ENCODE measurements around the gene EP400.

The EP400 gene

DNA sequence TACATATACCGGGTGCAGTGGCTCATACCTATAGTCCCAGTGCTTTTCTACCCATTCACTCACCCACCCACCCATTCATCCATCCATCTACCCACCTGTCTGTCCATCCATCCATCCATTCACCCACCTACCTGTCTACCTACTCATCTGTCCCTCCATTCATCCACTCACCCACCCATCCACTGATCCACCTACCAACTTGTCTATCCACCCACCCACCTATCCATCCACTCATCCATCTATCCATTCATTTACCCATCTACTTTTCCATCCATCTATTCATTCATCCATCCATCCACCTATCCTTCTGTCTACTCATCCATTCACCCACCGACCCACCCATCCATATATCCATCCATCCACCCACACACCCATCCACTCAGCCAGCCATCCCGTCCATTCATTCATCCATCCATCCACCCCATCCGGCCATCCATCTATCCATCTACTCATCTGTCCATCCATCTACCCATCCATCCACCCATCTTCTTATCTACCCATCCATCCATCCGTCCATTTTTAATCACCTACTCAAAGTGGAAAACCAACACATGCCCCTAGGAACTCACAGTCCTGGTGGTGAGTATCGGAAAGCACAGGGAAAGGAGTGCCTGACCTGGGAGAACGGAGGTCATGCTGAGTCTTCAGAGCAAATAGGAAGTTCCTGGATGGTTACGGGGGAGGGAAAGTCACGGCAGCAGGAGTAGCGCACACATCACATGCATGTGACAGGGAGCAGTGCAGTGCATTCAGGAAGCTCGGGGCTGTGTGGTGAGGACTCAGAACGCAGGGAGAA lies 174.4 kb downstream of the EP400 start:
- no peak overlapping the region for H3K27ac ChIP-seq
- TF ChIP-seq, protein P1, sequence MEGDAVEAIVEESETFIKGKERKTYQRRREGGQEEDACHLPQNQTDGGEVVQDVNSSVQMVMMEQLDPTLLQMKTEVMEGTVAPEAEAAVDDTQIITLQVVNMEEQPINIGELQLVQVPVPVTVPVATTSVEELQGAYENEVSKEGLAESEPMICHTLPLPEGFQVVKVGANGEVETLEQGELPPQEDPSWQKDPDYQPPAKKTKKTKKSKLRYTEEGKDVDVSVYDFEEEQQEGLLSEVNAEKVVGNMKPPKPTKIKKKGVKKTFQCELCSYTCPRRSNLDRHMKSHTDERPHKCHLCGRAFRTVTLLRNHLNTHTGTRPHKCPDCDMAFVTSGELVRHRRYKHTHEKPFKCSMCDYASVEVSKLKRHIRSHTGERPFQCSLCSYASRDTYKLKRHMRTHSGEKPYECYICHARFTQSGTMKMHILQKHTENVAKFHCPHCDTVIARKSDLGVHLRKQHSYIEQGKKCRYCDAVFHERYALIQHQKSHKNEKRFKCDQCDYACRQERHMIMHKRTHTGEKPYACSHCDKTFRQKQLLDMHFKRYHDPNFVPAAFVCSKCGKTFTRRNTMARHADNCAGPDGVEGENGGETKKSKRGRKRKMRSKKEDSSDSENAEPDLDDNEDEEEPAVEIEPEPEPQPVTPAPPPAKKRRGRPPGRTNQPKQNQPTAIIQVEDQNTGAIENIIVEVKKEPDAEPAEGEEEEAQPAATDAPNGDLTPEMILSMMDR (conservative IDR thresholded peaks at IDR 0.05): no peak

DNA sequence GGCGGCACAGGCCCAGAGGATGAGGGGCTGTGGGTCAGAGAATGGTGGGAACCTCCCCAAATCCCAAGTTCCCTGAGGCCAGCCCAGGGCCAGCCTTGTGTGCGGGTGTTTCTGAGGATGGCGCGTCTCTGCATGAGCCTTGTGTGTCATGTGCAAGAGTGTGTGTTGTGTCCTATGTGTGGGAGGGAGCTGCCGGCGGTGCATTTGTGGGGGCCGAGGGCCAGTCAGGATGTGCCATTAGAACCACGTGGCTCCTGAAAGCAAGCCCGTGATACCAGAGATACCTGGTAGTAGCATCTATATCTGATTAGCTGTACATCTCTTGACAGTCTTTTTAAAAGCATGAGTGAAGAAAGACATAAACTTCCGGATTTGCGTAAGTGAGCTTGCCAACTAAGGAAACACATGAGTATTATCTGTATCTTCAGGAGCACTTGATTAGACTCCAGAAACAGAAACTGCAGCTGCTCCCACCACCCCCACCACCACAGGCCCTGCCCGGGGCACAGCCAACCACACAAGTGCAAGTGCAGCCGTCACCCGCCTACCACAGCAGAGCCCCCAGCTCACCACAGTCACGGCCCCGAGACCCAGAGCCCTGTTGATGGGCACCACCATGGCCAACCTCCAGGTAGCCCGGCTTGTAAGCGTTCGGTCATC lies 175.2 kb downstream of the EP400 start:
- TF ChIP-seq ZFX (IDR thresholded peaks at IDR 0.05): no peak
- TF ChIP-seq, protein P1 (conservative IDR thresholded peaks at IDR 0.05): no peak

DNA sequence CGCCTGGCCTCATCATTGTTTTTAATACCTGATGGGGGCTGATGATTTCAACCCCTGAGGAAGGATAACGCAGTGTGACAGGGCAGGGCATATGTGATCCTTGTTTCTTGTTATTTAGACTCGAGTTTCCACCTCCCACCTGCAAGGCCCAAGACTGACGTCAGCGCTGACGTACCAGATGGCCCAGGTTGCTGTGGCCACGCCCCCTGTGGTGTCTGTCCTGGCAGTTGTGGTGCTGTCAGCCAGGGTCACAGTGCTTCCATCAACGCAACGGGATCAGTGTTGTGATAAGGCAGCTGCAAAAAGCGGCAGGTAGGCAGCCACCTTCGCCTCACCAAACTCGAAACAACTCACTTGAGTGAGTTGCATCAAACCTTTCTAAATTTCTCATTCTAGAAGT lies 176.0 kb downstream of the EP400 start:
- TF ChIP-seq ZFX (IDR thresholded peaks at IDR 0.05): no peak
- TF ChIP-seq, protein P1 (conservative IDR thresholded peaks at IDR 0.05): no peak
- H3K27ac ChIP-seq: no peak overlapping the region

More for the DNA sequence above, 175.2 kb downstream of the EP400 start:
- H3K27ac ChIP-seq: no peak overlapping the region

DNA sequence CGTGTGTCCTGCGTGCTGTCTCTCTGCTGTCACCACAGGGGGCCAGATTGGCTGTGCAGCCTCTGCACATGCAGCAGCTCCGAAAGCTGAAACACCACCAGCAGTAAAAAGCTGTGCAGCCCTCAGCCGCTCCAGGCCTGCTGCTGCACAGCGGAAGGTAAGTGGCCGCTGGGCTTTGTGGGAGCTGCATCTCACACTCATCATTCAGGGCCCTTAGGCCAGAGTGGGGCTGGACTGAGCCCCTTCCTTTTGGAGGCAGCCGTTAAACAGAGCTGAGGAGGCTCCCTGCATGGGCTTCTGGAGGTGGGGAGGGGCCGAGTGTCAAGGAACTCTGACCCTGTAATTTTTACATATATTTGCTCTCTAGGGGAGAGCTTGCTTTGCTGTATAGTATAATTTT lies 177.3 kb downstream of the EP400 start:
- TF ChIP-seq, protein P1 (conservative IDR thresholded peaks at IDR 0.05): no peak
- TF ChIP-seq ZFX (IDR thresholded peaks at IDR 0.05): no peak
- no peak overlapping the region for H3K27ac ChIP-seq

DNA sequence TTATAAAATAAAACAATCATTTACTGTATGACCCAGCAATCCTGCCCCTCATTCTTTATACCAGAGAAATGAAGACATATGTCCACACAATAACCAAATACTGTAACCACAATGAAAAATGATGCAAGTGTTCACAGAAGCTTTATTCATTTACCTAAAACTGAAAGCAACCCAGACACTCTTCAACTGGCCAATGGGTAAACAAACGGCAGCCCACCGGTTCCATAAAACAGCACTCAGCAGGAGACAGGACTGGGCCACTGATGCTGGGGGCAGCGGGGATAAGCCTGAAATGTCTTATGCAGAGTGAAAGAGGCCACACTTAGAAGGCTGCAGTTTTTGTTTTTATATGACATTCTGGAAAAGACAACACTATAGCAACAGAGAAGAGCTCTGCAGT lies 179.3 kb downstream of the EP400 start:
- H3K27ac ChIP-seq: no peak overlapping the region
- TF ChIP-seq ZFX (IDR thresholded peaks at IDR 0.05): no peak
- TF ChIP-seq, protein P1 (conservative IDR thresholded peaks at IDR 0.05): no peak

DNA sequence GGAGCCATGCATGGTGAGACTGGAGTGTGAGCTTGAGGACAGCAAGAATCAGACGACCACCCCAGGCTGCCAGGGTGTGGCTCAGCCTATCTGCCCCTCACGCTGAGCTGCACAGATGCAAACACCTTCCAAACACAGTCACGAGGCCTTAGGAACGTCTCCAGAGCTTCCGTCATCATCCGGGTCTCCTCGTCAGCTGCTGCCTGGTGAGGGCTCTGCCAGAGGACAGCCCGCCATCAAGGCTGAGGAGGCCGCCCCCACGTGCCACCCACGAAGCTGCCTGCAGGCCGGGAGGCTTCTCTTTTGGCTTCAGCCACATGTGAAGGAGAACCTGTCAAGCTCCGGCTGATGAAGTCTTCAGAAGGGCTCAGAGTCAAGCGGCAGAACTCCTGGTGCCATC lies 180.9 kb downstream of the EP400 start:
- TF ChIP-seq, protein P1 (conservative IDR thresholded peaks at IDR 0.05): no peak
- no peak for TF ChIP-seq ZFX (IDR thresholded peaks at IDR 0.05)
- no peak overlapping the region for H3K27ac ChIP-seq
